Peyer's patch (tissue), 4 donors: ENCODE results near the gene VPS33A.

Experiments used
- CTCF ChIP-seq, 6 experiments: fragments of 450-650 bp in 4 of 6; fragments of 200-600 bp in 2 of 6; sonication (generic) in 1 of 6; IDR thresholded peaks; one replicate each; pipeline ENCODE4 v1.5.1; 2017 to 2019; ENCODE audit warnings: antibody characterized with exemption in 6 of 6, mild to moderate bottlenecking in 3 of 6, moderate library complexity in 1 of 6
- POLR2A ChIP-seq, 2 donors: fragments of 450-650 bp; IDR thresholded peaks; one replicate each; pipeline ENCODE4 v1.5.1; 2017; ENCODE audit warnings: antibody characterized with exemption in 2 of 2, mild to moderate bottlenecking in 2 of 2, moderate library complexity in 2 of 2

GRCh38 chr12:122293081-122293480, 26.8 kb upstream of the VPS33A start:
- TF ChIP-seq POLR2A (IDR thresholded peaks at IDR 0.05) = no peak
- TF ChIP-seq CTCF (IDR thresholded peaks at IDR 0.05) = no peak
